Right ventricle myocardium inferior (tissue), 1 donor: ENCODE results near the gene UTP25. TPM values are rescaled to one million over a fixed set of nuclear protein-coding genes. Genes with fewer than 3 reads are reported as not detected.
"Not testable (repeated sequence)": the region's sequence is repeated elsewhere in the genome, so short reads cannot be mapped to it uniquely, and the experiment has no call there.

Experiments
- ATAC-seq: fragments of 200-7000 bp; cut with Tn5 transposase; one replicate; pipeline ENCODE4 v1.9.1; 2020; ENCODE audit warnings: mild to moderate bottlenecking, moderate library complexity
- DNase-seq: peaks from one replicate; pipeline ENCODE4 v3.0.0; 2021; ENCODE audit errors: missing footprints
- intact Hi-C: fragments of 100-400 bp; cut with DNase I; formaldehyde crosslinking; loops from one replicate; pipeline ENCODE4 v1.11.0; 2022
- long read RNA-seq: library from polyadenylated mRNA; unstranded; transcript quantifications from one replicate; pipeline ENCODE4 v2.0.0, GENCODE V29; 2021
- total RNA-seq: library from RNA; stranded (reverse); fragmentation: NEBNext Ultra II Directional; extraction: Animal tissue kit (Norgen Biotek cat#: 25700); gene quantifications from one replicate; pipeline ENCODE4 v1.2.1, GENCODE V29; 2021
- donor health status: DM: no; HTN: yes; CAD: no; lungs with severe emphysema.

The UTP25 gene, protein sequence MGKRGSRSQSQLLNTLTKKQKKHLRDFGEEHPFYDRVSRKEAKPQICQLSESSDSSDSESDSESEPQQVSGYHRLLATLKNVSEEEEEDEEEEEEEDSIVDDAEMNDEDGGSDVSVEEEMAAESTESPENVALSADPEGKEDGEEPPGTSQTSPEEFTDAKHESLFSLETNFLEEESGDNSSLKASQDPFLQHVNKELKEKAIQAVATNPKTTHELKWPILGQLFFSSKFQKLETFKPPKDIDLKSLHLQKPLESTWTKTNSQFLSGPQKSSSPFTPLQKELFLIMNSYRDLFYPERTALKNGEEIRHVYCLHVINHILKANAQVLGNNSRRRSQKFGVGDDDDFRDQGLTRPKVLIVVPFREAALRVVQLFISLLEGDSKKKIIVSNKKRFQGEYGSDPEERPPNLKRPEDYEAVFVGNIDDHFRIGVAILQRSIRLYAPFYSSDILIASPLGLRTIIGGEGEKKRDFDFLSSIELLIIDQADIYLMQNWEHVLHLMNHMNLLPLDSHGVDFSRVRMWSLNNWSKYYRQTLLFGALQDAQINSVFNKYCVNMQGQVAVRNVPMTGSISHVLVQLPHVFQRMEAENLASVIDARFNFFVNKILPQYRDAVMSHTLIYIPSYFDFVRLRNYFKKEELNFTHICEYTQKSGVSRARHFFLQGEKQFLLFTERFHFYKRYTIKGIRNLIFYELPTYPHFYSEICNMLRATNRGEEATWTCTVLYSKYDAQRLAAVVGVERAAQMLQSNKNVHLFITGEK
- total RNA-seq = 2.6 TPM
- long read RNA-seq, full-length matches to known transcripts = 2 of 2 reads
- long read RNA-seq, partial matches to known transcripts = 0 of 2 reads
- long read RNA-seq, other reads (novel, unspliced or antisense) = 0 of 2 reads

DNA sequence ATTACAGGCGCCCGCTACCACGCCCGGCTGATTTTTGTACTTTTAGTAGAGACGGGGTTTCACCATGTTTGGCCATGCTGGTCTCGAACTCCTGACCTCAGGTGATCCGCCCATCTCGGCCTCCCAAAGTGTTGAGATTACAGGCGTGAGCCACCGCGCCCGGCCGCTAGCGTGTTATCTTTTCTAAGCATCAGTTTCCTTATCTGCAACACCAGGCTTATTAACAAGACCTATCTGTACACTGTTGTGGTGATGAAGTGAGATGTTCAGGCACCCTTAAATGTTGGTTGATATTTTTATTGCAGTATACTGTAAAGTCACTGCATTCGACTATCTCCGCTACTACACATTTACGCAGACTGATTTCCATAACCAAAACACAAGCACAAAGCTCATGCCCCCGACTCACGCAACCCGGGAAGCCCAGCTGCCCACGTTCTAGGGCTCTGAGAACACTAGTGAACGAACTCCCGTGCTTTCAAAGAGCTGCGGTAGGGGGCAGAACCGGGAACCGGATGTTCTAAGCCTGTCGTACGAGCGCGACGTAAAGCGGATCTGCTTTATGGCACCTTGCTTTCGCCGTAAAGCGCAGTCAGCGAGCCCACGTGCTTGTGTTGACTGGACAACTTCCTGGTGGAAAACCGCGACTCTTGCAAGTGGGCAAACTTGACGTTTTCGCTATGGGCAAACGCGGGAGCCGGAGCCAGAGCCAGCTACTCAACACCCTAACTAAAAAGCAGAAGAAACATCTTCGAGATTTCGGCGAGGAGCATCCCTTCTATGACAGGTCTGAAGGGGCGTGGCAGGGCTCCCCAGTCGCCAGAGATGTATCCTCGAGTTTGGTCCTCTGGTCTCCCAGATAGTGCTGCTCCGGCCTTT, at the start of gene UTP25:
UTP25 (plus strand) TSS at position 589 of the 879 bp plus-strand sequence; CDS start at position 681, 92 bp downstream.
- ATAC-seq = peak; percentile 95
- intact Hi-C loops = loop anchor here (2.0 to 10.0 kb wide), 4 partner anchors 43 to 407 kb away; partner anchors contain the start of genes C1orf74 and SERTAD4
- DNase-seq = peak; percentile 94

DNA sequence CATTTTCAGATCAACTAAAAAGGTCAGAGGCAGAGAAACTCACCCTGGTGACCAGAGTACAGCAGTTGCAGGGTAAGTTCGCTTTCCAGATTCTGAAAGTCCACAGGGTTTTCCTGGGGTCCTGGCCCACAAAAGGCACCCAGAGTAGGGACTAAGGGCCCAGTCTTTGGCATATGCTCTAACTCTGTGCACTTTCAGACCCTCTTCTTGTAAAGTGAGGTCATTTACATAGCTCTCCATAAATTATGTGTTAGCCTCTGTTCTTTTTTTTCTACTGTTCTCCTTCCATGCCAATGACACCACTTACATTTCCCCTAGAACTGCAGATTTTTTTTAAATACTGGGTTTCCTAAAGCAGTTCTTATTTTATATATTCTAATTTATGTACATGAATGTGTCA, 49.7 kb upstream of the UTP25 start:
- DNase-seq = no peak
- ATAC-seq = no peak
- intact Hi-C loops = no loop called here

DNA sequence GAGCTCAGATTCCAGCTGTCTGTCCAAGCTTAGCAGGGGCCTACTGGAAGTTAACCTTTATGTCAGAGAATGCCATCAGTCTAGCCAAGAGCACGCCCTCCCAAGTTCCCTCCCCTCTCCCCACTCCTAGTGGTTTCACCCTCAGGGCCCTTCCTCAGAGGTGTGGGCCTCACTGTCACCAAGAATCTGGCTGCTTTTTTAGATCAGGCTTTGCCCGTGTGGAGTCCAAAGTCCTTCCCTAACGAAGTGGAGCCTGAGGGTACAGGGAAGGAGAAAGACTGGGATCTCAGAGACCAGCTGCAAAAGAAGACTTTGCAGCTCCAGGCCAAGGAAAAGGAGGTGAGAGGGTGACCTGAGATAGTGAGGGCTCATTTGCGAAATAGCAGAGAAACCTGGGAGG, 47.5 kb upstream of the UTP25 start:
- ATAC-seq (no peak), DNase-seq (no peak)
- intact Hi-C loops = loop anchor here (5.0 kb wide), 1 partner anchor 33 kb away; no protein-coding TSS in a partner anchor

DNA sequence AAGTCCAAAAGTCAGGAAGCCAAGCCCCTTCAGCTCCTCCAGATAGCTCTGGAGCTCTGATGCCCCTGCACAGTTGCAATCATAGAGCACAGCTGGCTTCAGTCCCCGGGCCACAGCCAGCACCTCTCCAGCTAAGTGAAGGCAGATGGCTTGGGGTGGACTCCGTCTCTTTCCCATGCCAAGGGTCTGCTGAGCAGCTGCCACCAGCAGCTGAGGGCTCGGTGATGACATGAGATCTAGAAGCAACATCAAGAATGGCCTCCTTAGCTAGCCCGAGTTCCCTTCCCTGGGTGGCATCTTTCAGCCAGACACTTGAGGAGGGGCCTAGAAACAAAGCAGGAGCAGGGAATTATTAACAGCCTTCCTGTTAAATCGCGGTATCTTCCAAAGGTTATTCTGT, 44.4 kb upstream of the UTP25 start:
- intact Hi-C loops = loop anchor here (5.0 kb wide), 1 partner anchor 36 kb away; no protein-coding TSS in a partner anchor
- DNase-seq = no peak
- ATAC-seq = no peak

DNA sequence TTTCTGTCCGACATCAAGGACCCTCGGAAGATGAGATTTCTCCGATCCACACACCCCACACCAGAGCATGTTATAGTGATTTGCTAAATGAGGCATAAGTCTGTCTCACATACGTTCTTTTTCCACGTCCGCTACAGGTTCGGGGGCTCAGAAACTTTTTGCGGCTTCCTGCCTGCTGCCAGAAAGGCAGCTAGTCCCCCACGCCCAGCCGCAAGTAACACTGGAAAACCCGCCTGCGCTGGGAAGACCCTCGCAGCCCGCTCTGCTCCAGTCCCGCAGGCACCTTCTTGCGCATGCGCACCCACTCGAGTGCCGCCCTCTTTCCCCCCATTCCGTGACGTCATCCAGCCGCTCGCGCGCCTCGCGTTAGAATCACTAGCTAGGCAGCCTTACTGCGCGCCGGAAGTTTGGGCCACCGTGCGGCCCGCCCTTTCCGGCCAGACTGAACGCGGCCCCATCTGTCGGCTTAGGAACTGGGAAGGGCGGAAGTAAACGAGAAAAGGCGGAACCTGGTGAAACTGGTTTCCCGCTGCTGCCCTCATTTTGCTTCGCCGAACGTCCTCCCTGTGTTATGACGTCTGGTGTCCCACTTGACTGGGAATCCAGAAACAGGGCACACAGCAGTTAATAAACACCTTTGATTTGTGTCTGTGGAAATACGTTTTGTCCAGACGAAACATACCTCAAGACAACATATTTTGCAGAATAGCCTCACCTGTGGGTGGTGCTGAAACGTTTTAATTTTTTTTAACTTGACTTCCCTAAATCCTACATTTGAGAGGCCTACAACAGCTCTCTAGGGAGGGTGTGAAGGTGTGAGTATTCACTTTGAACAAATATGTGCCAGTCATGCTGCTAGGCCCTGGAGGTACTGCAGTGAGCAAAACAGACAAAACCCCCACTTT, 43.3 kb upstream of the UTP25 start, which contains the start of gene C1orf74:
C1orf74 (minus strand) TSS at position 295 of the 905 bp plus-strand sequence. CDS start 925 bp downstream, outside the sequence.
- peak; percentile 97 for ATAC-seq
- peak; percentile 100 for DNase-seq
- intact Hi-C loops = loop anchor here (2.0 to 5.0 kb wide), 2 partner anchors 37 to 42 kb away; partner anchors contain the start of gene UTP25

DNA sequence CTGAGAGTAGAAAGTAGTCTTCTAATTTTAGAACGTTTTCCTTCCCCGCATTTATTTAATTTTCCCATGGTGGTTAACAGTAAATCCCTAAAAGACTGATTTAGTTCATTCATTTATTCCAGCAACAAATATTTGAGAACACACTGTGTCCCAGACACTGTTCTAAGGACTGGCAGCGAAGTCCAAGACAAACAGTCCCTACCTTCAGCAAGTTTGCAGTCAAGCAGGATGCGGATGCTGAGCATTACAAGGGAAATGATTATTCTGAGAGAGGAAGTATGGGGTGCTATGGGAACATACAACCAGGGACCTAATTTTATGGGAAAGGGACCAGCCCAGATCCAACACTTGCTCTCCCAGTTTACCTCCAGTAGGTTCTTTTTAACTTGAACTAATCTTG, 42.2 kb upstream of the UTP25 start:
- ATAC-seq = no peak
- no peak for DNase-seq
- intact Hi-C loops = loop anchor here (2.0 kb wide), 1 partner anchor 41 kb away; the partner anchor contains the start of gene UTP25

DNA sequence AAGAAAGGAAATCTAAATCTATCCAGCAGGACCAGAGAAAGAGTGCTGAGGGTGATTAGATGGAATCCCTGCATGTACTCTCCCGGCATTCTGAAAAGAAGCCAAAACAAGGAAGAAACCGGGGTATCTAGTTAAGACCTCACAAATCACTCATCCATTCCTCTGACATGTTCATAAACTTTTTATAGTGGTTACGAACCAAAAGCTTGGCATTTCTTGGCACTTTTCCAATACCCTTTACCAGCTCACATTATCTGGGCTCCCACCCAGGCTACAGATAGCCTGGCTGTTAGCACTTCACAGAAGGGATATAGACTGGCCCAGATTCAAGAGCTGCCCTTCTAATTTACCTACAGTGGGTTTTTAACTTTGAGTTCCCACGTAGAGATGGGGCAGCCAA, 41.6 kb upstream of the UTP25 start:
- ATAC-seq (no peak), DNase-seq (no peak)
- intact Hi-C loops = no loop called here

DNA sequence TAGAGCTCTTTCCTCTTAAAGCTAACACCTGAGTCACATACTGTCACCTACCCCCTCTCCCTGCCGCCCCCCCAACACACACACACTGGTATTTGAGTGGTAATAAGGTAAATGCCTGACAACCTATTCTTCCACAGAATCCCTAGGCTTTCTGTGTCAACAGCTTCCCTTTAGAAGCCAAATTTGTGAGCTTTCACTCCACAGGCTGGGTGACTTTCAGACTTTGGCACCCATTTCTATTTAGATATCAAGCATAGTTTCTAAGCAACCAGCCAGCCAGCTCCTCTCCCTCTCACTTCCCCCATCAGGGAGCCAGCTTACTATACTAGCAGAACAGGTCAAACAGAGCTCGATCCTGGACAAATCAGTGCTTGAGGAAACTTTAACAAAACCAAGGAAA, 40.2 kb upstream of the UTP25 start:
- DNase-seq = no peak
- intact Hi-C loops = no loop called here
- ATAC-seq = peak; percentile 45

DNA sequence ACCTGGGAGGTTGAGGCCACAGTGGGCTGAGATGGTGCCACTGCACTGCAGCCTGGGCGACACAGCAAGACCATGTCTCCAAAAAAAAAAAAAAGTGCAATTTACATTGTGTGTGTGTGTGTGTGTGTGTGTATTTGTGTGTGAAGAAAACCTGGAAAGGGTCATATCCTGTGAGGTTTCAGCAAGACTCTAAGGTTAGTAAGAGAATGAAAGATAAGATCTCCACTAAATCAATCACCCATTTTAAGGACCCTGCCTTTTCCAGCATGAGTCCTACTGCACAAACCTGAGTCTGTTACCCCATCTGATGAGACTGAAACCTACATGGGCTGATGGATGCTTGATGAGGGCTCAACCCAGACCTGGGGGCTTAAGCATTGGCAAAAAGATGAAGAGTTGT, 38.5 kb upstream of the UTP25 start:
- ATAC-seq (no peak), DNase-seq (no peak)
- intact Hi-C loops = no loop called here

DNA sequence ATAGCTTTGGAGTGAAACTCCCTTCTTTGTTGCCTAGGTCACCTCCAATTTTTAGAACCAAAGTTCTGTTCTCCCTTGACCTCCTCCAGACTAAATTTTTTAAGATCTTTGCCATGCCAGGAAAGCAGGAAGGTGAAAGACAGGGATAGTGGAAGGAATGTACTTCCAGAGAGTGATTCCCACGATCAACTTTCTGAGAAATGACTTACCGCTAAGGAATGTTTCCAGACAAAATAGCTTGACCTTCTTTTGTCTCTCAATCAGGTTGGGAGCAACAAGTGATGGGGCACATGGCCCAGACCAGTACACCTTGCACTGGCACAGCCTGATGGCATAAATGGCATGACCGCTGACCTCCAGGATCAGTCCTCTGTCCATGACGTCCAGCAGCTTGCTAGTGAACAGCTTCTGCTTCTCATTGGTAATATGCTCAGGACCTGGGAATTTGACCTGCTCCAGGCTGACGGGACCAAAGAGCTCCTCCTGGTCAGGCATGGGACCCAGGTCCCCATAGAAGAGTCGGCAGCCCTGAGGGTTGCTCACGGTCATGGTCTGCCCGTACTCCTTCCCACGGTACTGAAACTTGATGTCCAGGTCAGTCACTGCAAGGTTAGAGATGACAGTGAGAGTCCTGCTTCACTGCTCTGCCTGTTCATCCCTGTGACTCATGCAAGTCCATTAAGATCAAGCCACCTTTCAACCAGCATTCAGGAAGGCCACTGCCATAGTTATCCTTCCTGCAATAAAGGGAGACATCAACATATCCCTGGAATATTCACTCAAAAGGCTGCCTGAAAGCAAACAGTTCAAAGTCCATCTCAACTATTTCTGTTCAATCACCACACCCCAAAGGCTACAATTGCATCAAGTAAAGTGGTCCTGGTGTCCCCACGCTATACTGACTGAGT, 37.2 kb upstream of the UTP25 start:
- ATAC-seq = no peak
- intact Hi-C loops = no loop called here
- no peak for DNase-seq

DNA sequence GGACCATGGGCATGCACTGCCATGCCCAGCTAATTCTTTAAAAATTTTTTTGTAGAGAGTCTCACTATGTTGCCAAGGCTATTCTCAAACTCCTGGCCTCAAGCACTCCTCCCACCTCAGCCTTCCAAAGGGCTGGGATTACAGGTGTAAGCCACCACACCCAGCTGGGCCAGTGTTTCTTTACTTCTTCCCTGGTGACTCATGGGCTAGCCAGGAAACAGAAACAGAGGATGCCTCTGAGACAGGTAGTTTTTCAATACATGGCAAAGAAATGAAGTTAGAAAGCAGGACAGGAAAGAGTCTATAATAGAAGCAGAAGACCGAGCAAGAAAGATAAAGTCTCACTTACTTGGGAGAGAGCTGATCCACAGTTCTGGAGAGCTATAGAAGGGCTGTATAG, 35.9 kb upstream of the UTP25 start:
- ATAC-seq (no peak), DNase-seq (no peak)
- intact Hi-C loops = no loop called here

DNA sequence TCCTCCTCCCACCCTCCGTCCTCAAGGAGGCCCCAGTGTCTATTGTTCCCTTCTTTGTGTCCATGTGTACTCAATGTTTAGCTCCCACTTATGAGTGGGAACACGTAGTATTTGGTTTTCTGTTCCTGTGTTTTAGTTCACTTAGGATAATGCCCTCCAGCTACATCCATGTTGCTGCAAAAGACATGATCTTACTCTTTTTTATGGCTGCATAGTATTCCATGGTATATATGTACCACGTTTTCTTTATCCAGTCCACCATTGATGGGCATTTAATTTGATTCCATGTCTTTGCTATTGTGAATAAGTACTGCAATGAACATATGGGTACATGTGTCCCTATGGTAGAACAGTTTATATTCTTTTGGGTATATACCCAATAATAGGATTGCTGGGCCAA, 34.1 kb upstream of the UTP25 start:
- DNase-seq, intact Hi-C loops: not testable (repeated sequence)

DNA sequence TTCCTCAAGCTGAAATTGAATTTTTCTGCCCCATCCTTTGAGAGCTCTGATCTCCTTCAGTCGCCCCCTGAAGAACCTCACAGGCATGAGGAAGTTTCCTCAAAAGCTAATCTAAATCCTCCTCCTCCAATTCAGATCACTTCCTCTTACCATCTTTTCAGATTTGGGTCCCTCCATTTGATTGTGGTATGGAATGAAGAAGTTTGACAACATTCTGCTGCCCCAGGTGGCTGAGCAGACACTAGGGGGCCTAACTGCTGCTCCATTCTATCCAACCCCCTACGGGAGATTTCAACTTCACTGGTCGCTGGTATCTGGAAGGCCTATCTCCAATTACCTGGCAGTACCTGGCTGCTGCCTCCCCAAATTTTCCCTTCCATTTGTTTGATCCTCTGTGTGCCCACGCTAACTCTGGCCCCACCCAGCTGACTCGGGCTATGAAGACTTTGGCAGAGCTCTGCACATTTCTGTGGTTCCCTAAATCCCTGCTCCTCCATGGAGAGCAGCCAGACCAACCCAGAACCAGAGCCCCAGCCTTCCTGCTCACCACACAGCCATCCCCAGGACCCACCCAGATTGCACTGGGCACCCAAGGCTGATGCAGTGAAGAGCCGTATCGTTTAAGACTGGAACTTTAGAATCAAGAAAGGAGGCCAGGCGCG, 29.7 kb upstream of the UTP25 start:
- intact Hi-C loops = no loop called here
- ATAC-seq = no peak
- no peak for DNase-seq

More for the DNA sequence above, 34.1 kb upstream of the UTP25 start:
- not testable (repeated sequence) for ATAC-seq

DNA sequence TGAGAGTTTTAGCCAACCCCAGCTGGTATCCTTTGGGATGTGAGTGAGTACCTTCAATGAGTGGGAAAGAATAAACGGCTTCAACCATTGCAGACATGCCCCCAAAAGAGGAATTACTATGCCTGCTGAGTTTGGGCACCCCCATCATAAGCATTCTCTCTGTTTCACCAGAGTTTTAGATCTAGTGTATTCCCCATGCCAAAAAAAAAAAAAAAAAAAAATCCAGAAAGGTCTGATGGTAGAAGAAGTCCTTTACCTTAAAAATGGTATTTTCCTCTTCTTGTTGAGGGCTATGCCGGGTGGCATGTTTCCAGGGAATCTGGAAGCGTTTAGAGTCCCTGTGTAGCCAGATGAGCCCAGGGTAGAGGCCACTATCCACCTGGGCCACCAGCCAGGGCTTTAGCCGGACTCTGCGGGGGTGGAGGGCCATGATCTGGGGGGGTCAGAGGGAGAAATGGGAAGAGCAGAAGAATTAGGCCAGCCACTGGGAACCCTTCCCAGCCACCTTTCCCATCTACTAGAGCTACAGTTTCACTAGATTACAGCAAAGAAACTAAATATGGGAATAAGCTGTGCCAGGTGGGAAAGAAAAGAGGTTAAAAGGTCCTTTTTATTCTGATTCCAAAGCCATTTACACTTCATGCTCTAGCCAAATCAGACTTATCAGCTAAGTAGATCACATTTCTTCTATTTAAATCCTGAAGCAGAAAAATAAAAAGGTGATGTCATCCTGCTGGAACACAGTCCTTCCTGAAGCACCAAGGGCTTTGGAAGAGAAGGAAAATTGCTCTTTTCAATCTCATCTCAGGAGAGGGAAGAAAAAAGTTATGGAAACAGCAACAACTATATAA, 26.6 kb upstream of the UTP25 start:
- intact Hi-C loops = no loop called here
- ATAC-seq (no peak), DNase-seq (no peak)

DNA sequence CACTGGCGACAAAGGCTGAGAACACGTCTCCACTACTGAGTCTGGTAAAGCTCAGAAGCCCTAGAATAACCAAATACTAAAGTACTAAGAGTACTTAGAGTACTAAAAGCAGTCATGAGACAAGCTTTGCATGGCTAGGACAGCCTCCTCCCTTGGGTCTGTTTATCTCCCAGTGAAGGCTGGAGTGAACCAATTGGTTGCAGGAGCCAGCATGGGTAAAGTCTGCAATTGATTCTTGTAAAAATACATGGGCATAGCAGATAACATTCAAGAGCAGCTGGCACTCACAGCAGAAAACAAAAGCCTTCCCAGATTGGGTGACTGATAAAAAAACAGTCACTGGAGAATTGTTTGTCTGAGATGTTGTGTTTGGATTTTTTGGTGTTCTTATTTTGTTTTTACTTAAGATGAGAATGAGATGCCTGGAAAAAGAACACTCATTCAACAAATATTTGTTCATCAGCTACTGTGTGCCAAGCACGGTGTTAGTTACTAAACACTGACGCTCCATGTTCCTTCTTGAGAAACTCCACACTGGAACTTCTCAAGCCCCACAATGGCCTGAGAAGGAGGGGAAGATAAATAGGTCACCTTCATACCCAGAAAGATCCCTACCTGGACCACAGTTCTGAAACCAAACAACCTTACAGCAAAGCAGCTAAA, 25.5 kb upstream of the UTP25 start:
- DNase-seq (no peak), ATAC-seq (peak; percentile 43)
- intact Hi-C loops = no loop called here
